EL (cell line): ENCODE measurements around the gene MAST4.

Experiments
- DNase-seq: peaks from one replicate; pipeline ENCODE4 v3.0.0-alpha.2; 2016

Gene MAST4

GRCh38 chr5:67058998-67059743 is 463.0 kb downstream of the MAST4 start:
- DNase-seq = no peak

- peak; percentile 33 for DNase-seq
Measured at GRCh38 chr5:67059744-67060490, 463.7 kb downstream of the MAST4 start.

- no peak for DNase-seq
Measured at GRCh38 chr5:67061511-67061910, 465.3 kb downstream of the MAST4 start.

- no peak for DNase-seq
Measured at GRCh38 chr5:67063055-67063454, 466.9 kb downstream of the MAST4 start.

GRCh38 chr5:67063791-67064190 is 467.6 kb downstream of the MAST4 start:
- peak; percentile 2 for DNase-seq

GRCh38 chr5:67065237-67065636 is 469.0 kb downstream of the MAST4 start:
- DNase-seq = no peak

GRCh38 chr5:67065696-67066095 is 469.5 kb downstream of the MAST4 start:
- DNase-seq = no peak

GRCh38 chr5:67066815-67067214 is 470.6 kb downstream of the MAST4 start:
- DNase-seq = no peak

- no peak for DNase-seq
Measured at GRCh38 chr5:67073045-67073680, 477.0 kb downstream of the MAST4 start.

GRCh38 chr5:67077296-67077695 is 481.1 kb downstream of the MAST4 start:
- DNase-seq = no peak

- no peak for DNase-seq
Measured at GRCh38 chr5:67081261-67081660, 485.1 kb downstream of the MAST4 start.

GRCh38 chr5:67082941-67083340 is 486.7 kb downstream of the MAST4 start:
- no peak for DNase-seq

GRCh38 chr5:67085616-67086015 is 489.4 kb downstream of the MAST4 start:
- DNase-seq = no peak

GRCh38 chr5:67089200-67089725 is 493.1 kb downstream of the MAST4 start:
- DNase-seq = no peak

- DNase-seq = no peak
Measured at GRCh38 chr5:67090040-67090439, 493.8 kb downstream of the MAST4 start.

GRCh38 chr5:67090593-67090992 is 494.4 kb downstream of the MAST4 start:
- DNase-seq = no peak

- no peak for DNase-seq
Measured at GRCh38 chr5:67092535-67092934, 496.3 kb downstream of the MAST4 start.

- no peak for DNase-seq
Measured at GRCh38 chr5:67093279-67093678, 497.1 kb downstream of the MAST4 start.

GRCh38 chr5:67094476-67095300 is 498.5 kb downstream of the MAST4 start:
- peak; percentile 61 for DNase-seq

GRCh38 chr5:67095346-67096171 is 499.4 kb downstream of the MAST4 start:
- DNase-seq = peak; percentile 8

GRCh38 chr5:67098656-67099055 is 502.5 kb downstream of the MAST4 start:
- no peak for DNase-seq

GRCh38 chr5:67100301-67100700 is 504.1 kb downstream of the MAST4 start:
- no peak for DNase-seq
